ENCODE data around the gene NINL.

The NINL gene

GRCh38 chr20:25467441-25467840 is 117.9 kb downstream of the NINL start:
- Histone ChIP-seq H3K27ac (ENCODE audit: insufficient read depth, low read depth, low read length, poor library complexity, severe bottlenecking) (no peak overlapping the region), H3K4me3 (ENCODE audit: insufficient read depth, low read depth, low read length) (no peak overlapping the region), H3K4me1 (ENCODE audit: control insufficient read depth, insufficient read depth, low read length) (no peaks in the 10 kb centered on the region), H3K36me3 (ENCODE audit: control insufficient read depth, insufficient read depth, low read length) (peaks cover 6% of the 10 kb centered on the region), H3K27me3 (ENCODE audit: control insufficient read depth, insufficient read depth, low read length, poor library complexity, severe bottlenecking) (no peaks in the 10 kb centered on the region), H3K9me3 (ENCODE audit: control insufficient read depth, low read length) (no peaks in the 10 kb centered on the region)
- WGBS, 2 experiments = 92 to 94% methylated on average over 8 of the region's 8 CpGs

DNA sequence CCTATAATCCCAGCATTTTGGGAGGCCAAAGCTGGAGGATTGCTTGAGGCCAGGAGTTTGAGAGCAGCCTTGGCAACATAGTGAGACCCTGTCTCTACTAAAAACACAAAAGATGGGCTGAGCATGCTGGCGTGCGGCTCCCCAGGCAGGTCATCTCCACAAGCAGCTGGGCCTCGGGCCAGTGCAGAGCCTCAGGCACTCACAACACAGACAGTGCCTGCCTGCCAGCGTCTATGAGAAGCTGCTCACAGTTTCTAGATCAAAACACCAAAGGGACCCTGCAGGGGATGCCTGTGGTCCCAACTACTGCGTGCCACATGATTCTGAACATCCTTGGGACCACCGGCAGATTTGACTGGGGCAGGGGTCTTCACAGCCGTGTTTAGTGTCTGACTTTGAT is 118.5 kb downstream of the NINL start:
- Histone ChIP-seq H3K27me3 (ENCODE audit: control insufficient read depth, insufficient read depth, low read length, poor library complexity, severe bottlenecking) (no peaks in the 10 kb centered on the region), H3K27ac (ENCODE audit: insufficient read depth, low read depth, low read length, poor library complexity, severe bottlenecking) (no peak overlapping the region), H3K9me3 (ENCODE audit: control insufficient read depth, low read length) (no peaks in the 10 kb centered on the region), H3K4me3 (ENCODE audit: insufficient read depth, low read depth, low read length) (no peak overlapping the region), H3K4me1 (ENCODE audit: control insufficient read depth, insufficient read depth, low read length) (no peaks in the 10 kb centered on the region), H3K36me3 (ENCODE audit: control insufficient read depth, insufficient read depth, low read length) (peaks cover 6% of the 10 kb centered on the region)
- WGBS, 2 experiments = 96% methylated on average over 7 of the region's 7 CpGs

DNA sequence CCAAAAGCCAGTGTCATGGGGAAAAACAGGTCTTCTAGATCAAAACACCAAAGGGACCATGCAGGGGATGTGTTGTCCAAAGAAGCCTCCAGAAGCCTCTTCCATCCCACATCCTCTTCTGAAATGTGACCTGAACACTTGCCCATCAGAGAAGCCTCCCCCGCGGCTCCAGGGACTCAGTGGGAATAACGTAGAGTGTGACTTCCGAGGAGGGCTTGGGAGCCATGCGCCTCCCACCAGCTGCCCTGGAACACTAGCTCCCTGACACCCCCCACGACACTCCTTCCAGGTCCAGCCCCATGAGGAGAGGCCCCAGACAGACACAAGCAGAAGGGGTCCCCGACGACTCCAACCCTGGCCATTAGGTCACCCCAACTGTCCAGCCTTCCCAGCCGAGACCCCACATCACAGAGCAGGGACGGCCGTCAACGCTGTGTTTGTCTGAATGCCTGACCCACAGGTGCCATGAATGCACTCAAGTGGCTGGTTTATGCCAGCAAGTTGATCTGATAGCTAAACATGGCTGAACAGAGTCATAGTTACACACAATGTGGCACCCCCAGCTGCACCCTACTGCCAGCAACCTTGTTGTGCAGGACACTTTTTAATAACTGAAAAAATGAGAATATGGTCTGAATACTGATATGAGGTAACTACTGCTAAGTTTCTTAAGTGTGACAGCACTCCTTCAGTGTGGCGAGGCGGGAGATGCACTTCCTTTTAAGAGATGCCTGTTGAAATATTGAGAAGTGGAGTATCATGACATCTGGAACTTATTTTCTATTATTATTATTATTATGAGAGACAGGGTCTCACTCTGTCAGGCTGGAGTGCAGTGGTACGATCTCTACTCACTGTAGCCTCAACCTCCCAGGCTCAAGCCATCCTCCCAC is 119.8 kb downstream of the NINL start:
- no peaks in the 10 kb centered on the region for H3K9me3 ChIP-seq (ENCODE audit: control insufficient read depth, low read length)
- 87 to 89% methylated on average over 15 of the region's 15 CpGs for WGBS, 2 experiments
- no peaks in the 10 kb centered on the region for H3K4me1 ChIP-seq (ENCODE audit: control insufficient read depth, insufficient read depth, low read length)
- H3K27ac ChIP-seq (ENCODE audit: insufficient read depth, low read depth, low read length, poor library complexity, severe bottlenecking) = no peak overlapping the region
- H3K27me3 ChIP-seq (ENCODE audit: control insufficient read depth, insufficient read depth, low read length, poor library complexity, severe bottlenecking) = no peaks in the 10 kb centered on the region
- H3K36me3 ChIP-seq (ENCODE audit: control insufficient read depth, insufficient read depth, low read length) = peaks cover 6% of the 10 kb centered on the region
- no peak overlapping the region for H3K4me3 ChIP-seq (ENCODE audit: insufficient read depth, low read depth, low read length)

DNA sequence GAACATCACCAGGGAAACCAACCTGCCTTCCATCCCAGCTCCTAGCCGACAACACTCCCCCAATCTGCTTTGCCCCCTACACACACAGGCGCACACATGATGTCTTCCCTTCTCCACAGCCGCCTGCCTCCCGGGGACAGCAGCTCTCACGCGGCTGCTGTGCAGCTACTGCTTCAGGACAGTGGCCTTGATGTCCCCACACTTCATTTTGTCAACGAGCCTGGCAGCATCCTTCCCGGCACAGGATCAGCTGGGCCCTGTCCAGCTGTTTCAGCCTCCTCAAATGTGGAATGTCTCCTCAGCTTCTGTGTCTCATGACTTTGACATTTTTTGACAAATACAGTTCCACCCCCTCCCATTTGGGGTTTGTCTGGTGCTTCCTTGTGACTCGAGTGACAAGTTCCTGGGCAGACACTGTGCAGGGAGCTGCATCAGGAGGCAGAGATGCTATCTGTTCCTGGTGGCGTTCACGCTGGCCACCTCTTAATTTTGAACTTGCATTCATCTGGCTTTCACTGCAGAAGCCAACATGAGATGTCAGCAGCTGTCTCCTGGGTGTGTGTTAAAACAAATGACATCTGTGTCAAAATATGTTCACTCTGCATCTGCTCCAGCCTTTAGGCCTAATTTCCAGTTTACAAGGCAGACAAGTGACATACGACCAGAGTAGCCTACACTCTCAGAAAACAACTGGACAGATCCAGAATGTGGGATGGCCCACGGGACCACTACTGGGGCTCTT is 120.7 kb downstream of the NINL start:
- H3K4me1 ChIP-seq (ENCODE audit: control insufficient read depth, insufficient read depth, low read length) = no peaks in the 10 kb centered on the region
- WGBS, 2 experiments = 92 to 93% methylated on average over 13 of the region's 13 CpGs
- H3K27ac ChIP-seq (ENCODE audit: insufficient read depth, low read depth, low read length, poor library complexity, severe bottlenecking) = no peak overlapping the region
- no peak overlapping the region for H3K4me3 ChIP-seq (ENCODE audit: insufficient read depth, low read depth, low read length)
- no peaks in the 10 kb centered on the region for H3K9me3 ChIP-seq (ENCODE audit: control insufficient read depth, low read length)
- peaks cover 6% of the 10 kb centered on the region for H3K36me3 ChIP-seq (ENCODE audit: control insufficient read depth, insufficient read depth, low read length)
- no peaks in the 10 kb centered on the region for H3K27me3 ChIP-seq (ENCODE audit: control insufficient read depth, insufficient read depth, low read length, poor library complexity, severe bottlenecking)

GRCh38 chr20:25461786-25462545 is 123.4 kb downstream of the NINL start:
- Histone ChIP-seq H3K36me3 (ENCODE audit: control insufficient read depth, insufficient read depth, low read length) (peaks cover 4% of the 10 kb centered on the region), H3K4me1 (ENCODE audit: control insufficient read depth, insufficient read depth, low read length) (no peaks in the 10 kb centered on the region), H3K4me3 (ENCODE audit: insufficient read depth, low read depth, low read length) (no peak overlapping the region), H3K9me3 (ENCODE audit: control insufficient read depth, low read length) (no peaks in the 10 kb centered on the region), H3K27me3 (ENCODE audit: control insufficient read depth, insufficient read depth, low read length, poor library complexity, severe bottlenecking) (no peaks in the 10 kb centered on the region), H3K27ac (ENCODE audit: insufficient read depth, low read depth, low read length, poor library complexity, severe bottlenecking) (no peak overlapping the region)
- 88 to 89% methylated on average over 18 of the region's 18 CpGs for WGBS, 2 experiments

GRCh38 chr20:25461281-25461650 is 124.1 kb downstream of the NINL start:
- no peaks in the 10 kb centered on the region for H3K4me1 ChIP-seq (ENCODE audit: control insufficient read depth, insufficient read depth, low read length)

DNA sequence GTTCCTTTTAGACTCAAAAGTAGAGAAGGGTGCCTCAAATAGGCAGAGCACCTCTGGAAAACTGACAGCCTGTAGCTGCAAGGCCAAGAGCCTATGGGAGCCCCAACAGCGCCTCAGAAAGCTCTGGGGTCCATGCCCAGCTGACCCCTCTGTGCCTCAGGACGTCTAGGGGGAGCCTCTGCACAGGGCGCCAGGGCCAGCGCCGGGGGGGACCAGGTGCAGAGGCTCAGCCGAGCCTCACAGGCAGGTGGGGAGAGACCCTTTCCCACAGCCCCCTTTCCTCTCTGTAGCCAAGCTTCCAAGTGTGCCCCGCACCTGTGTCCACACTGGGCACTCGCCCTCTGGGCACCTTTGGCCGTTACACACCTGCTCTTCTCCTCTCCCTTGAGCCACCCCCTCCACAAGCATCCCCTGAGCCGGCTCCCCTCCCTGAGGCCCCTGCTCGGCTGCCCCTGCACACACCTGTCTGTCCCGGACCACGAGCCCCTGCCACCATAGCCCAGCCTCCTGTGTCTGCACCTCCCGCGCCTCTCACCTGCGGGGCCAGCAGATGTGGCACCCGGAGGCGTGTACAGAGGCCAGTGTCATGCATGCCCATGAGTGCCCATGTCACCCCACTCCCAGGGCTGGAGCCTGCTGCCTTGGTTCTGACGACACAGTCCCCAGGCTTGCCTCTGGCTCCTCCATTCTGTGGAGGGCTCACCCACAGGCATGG is 124.6 kb downstream of the NINL start:
- Histone ChIP-seq H3K4me3 (ENCODE audit: insufficient read depth, low read depth, low read length) (no peak overlapping the region), H3K27me3 (ENCODE audit: control insufficient read depth, insufficient read depth, low read length, poor library complexity, severe bottlenecking) (no peaks in the 10 kb centered on the region), H3K4me1 (ENCODE audit: control insufficient read depth, insufficient read depth, low read length) (no peaks in the 10 kb centered on the region), H3K9me3 (ENCODE audit: control insufficient read depth, low read length) (no peaks in the 10 kb centered on the region), H3K27ac (ENCODE audit: insufficient read depth, low read depth, low read length, poor library complexity, severe bottlenecking) (no peak overlapping the region), H3K36me3 (ENCODE audit: control insufficient read depth, insufficient read depth, low read length) (no peaks in the 10 kb centered on the region)
- 91 to 93% methylated on average over 19 of the region's 19 CpGs for WGBS, 2 experiments

More at GRCh38 chr20:25461281-25461650, 124.1 kb downstream of the NINL start:
- WGBS, 2 experiments = 84 to 85% methylated on average over 9 of the region's 9 CpGs
- Histone ChIP-seq H3K4me3 (ENCODE audit: insufficient read depth, low read depth, low read length) (no peak overlapping the region), H3K9me3 (ENCODE audit: control insufficient read depth, low read length) (no peaks in the 10 kb centered on the region), H3K27ac (ENCODE audit: insufficient read depth, low read depth, low read length, poor library complexity, severe bottlenecking) (no peak overlapping the region), H3K27me3 (ENCODE audit: control insufficient read depth, insufficient read depth, low read length, poor library complexity, severe bottlenecking) (no peaks in the 10 kb centered on the region), H3K36me3 (ENCODE audit: control insufficient read depth, insufficient read depth, low read length) (no peaks in the 10 kb centered on the region)

DNA sequence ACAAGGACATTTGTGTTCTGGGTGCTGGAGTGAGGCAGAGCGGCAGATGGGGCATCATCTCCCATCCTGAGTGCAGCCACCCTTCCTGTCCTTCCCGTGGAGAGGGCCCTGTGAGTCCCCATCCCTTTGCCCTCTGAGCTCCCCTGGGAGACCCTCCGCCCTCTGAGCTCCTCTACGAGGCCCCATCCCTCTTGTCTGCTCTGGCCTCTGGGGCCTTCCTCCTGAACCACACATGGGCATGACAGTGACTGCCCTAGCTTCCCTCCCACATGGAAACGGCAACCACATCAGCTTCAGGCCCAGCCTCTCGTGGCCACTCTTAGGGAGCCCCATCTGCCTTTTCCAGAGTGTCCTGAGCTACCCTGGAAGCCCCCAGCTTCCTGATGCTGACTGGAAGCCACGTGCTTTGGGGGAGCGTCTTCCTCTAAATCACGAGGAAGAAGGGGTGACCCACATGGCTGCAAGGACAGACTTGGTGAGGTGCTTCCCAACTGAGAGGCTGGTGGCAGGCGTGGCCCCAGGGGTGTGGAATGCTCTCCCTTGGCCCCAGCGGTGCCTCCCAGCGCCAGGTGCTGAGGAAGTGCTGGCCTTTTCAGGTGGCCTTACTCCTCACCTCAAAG is 125.3 kb downstream of the NINL start:
- peaks cover 4% of the 10 kb centered on the region for H3K36me3 ChIP-seq (ENCODE audit: control insufficient read depth, insufficient read depth, low read length)
- H3K4me1 ChIP-seq (ENCODE audit: control insufficient read depth, insufficient read depth, low read length) = no peaks in the 10 kb centered on the region
- H3K9me3 ChIP-seq (ENCODE audit: control insufficient read depth, low read length) = no peaks in the 10 kb centered on the region
- H3K27ac ChIP-seq (ENCODE audit: insufficient read depth, low read depth, low read length, poor library complexity, severe bottlenecking) = no peak overlapping the region
- no peak overlapping the region for H3K4me3 ChIP-seq (ENCODE audit: insufficient read depth, low read depth, low read length)
- H3K27me3 ChIP-seq (ENCODE audit: control insufficient read depth, insufficient read depth, low read length, poor library complexity, severe bottlenecking) = no peaks in the 10 kb centered on the region
- 85 to 89% methylated on average over 12 of the region's 12 CpGs for WGBS, 2 experiments

DNA sequence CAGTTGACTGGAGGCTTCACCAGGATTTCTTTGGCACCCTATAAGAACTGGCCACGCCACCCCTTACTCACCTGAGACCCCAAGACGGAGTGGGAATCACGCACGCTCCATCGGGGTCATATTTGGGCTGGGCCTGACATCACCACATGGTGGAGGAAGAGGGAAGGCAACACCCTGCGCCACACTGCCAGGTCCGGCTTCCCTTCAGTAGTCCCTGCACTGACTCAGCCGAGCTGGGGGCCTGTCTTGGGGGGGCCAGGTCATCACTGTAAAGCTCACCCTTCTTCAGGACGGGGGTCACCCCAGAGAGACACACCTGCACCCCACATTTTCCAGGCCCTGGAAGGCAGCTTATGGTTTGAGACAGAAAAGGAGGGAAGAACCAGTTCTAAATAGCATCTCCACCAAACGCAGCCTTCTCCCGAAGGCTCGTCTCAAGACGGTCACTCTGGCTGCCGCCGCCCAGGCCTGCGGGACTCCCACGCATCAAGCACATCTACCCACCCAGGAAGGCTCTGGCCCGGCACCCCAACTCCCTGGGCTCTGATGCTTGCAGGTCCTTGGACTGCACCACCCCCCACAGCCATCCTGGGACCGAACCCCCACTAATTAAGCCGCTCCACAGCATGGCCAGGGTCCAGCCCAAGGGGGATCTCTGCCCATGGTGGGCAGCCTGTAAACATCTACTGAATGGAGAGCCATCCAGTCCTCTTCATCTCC is 126.1 kb downstream of the NINL start:
- WGBS, 2 experiments = 81 to 83% methylated on average over 20 of the region's 20 CpGs

More for the DNA sequence above, 126.1 kb downstream of the NINL start:
- Histone ChIP-seq H3K36me3 (ENCODE audit: control insufficient read depth, insufficient read depth, low read length) (peaks cover 8% of the 10 kb centered on the region), H3K9me3 (ENCODE audit: control insufficient read depth, low read length) (no peaks in the 10 kb centered on the region), H3K27me3 (ENCODE audit: control insufficient read depth, insufficient read depth, low read length, poor library complexity, severe bottlenecking) (no peaks in the 10 kb centered on the region), H3K4me1 (ENCODE audit: control insufficient read depth, insufficient read depth, low read length) (no peaks in the 10 kb centered on the region), H3K4me3 (ENCODE audit: insufficient read depth, low read depth, low read length) (no peak overlapping the region), H3K27ac (ENCODE audit: insufficient read depth, low read depth, low read length, poor library complexity, severe bottlenecking) (no peak overlapping the region)

Measured in ectodermal cell (in vitro differentiated cells).